UCSD-AML1 (cell line): ENCODE data around the gene WSB1.
"Not testable (repeated sequence)": the region's sequence is repeated elsewhere in the genome, so short reads cannot be mapped to it uniquely, and the experiment has no call there.

Experiments
- DNase-seq: peaks from one replicate; lab custom pipeline; 2025; ENCODE audit not compliant: unreplicated experiment; lab: John Stamatoyannopoulos, UW

Gene WSB1

DNA sequence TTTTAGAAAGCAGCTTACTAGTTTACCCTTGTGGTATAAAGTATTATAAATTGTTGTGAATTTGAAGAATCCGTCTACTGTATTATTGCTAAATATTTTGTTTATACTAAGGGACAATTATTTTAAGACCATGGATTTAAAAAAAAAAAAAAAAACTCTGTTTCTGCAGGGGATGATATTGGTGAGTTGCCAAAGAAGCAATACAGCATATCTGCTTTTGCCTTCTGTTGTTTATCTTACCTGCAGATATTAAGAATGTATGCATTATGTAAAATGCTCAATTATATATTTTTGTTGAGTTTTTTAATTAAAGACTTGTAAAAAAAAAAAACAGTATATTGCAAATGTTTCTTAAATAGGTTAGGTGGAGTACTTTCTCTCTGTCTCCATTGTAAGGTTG lies 19.4 kb downstream of the WSB1 start:
- DNase-seq: no peak

DNA sequence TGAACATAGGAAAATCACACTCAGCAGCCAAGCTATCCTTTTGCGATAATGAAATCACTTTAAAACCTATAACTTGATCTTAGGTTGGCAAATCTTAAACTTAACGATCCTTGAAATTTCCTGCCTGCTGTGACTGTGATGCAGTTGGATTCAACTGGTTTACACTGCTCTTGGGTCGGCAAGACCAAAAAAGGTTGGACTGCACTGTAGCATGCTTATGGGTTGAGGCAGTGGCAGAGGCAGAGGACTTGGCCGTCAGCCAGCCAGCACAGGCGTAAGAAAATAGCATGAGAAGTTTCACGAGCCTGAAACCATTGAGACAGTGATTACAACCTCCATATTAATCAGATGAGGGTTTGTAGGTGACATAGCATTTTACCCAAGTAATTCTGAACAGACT lies 21.4 kb downstream of the WSB1 start:
- no peak for DNase-seq

DNA sequence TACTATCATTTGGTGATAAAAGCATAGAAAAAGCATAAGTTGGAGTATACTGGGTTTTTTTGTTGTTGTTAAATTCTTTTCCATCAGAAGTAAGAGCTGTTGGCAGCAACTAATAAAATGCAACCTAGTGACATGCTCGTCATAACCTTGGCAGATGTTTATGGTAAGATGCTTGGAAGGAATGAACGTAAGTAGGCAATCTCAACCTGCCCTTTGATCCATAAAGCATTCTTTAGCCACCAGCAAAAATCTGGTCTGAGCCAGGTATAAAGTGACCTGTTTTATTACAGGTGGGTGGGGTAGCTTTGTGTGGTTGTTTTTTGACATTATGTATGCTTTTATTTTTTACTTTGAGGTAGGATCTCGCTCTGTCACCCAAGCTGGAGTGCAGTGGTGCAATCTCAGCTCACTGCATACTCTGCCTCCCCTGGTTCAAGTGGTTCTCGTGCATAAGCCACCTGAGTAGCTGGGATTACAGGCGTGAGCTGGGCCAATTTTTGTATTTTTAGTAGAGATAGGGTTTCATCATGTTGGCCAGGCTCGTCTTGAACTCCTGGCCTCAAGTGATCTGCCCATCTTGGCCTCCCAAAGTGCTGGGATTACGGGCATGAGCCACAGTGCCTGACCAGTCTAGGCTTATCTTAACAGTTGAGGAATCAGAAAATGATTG lies 22.0 kb downstream of the WSB1 start:
- DNase-seq: no peak

DNA sequence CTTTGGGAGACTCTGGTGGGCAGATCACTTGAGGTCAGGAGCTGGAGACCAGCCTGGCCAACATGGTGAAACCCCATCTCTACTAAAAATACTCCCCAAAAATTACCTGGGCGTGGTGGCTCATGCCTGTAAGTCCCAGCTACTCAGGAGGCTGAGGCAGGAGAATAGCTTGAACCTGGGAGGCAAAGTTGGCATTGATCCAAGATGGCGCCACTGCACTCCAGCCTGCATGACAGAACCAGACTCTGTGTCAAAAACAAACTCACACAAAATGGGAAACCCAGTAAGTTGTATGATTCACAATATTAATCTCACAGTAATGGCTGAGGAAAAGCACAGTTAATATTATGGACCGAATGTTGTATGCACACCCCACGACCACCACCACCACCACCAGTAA lies 24.3 kb downstream of the WSB1 start:
- no peak for DNase-seq

DNA sequence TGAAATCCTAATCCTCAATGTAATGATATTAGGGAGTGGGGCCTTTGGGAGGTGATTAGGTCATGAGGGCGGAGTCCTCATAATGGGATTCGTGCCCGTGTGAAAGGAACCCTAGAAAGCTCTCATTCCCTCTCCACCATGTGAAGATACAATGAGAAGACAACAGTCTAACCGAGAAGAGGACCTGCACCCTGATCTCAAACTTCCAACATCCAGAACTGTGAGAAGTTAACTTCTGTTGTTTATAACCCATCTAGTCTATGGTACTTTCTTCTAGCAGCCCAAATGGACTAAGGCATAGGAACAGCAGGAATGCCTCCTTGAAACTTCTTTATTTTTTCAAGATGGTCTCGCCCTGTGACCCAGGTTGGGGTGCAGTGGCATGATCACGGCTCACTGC lies 24.7 kb downstream of the WSB1 start:
- no peak for DNase-seq

DNA sequence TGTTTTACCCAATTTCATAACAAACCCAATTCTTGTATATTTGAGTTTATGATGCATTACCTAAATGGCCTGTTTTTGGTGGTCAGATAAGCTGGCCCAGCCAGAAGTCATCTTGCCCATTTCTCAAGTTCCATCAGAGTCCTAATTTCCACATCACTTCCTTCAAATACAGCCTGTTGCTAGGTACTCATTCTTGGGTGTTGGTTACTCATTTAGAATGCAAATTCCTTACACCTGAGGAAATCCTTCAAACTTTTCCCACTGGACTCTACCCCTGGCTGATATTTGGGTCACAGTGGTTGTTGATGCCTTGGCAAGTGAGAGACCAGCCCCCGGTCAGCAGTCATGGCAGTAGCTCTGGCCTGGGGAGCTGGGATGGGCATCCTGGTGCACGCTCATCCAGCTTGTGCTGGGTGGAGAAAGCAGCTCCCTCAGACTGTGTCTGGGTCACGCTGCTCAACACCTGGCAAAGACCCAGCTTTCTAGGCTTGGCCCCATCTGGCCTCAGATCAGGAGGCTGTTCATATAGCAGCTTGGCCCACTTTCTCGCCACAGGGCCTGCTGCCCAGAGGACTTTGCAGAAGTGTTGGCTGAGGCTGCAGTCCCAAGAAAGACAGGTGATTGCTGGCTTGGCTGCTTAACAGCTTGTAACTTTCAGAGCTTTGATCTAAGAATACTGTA lies 25.8 kb downstream of the WSB1 start:
- DNase-seq: no peak

DNA sequence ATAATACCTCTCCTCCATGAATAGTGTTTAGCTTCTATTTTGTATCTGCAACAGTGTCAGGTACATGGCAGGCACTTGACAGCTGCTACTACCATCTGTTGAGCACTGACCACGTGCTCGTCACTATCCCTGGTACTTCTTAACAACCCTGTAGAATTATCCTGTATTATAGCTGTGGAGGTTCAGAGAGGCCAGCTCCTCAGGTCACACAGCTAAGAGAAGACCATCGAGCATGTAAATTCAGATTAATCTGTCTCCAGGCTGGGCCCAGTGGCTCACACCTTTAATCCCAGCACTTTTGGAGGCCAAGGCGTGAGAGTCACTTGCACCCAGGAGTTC lies 26.3 kb downstream of the WSB1 start:
- no peak for DNase-seq

DNA sequence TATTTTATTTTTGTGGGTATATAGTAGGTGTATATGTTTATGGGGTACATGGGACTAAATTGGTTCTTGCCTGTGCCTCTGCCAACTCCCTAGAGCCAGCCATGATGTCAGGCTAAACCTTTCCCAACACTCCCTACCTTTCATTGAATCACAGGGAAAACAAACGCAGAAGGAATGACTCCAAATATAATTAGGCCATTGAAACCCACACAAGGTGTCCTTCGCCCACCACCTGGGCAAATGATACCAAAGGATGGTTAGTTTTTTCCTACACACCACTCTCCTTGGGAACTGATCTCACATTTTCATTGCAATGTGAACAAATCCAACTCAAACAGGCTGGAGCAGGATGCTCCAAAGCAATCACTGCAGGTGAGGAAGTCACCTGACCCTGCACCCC lies 27.5 kb downstream of the WSB1 start:
- no peak for DNase-seq

DNA sequence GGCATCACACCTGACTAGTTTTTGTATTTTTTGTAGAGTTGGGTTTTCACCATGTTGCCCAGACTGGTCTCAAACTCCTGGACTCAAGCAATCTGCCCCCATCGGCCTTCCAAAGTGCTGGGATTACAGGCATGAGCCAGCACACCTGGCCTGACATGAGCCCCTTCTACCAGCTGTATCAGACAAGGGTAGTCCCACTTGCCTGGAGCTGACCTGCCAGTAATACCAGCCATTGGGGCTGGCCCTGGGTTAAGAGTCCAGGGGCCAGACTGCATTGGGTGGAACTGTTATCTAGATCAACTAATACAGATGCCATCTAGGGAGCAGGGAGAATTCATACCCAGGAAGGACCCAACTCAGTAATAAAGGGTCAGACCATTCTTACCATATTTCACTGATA lies 28.1 kb downstream of the WSB1 start:
- DNase-seq: no peak

DNA sequence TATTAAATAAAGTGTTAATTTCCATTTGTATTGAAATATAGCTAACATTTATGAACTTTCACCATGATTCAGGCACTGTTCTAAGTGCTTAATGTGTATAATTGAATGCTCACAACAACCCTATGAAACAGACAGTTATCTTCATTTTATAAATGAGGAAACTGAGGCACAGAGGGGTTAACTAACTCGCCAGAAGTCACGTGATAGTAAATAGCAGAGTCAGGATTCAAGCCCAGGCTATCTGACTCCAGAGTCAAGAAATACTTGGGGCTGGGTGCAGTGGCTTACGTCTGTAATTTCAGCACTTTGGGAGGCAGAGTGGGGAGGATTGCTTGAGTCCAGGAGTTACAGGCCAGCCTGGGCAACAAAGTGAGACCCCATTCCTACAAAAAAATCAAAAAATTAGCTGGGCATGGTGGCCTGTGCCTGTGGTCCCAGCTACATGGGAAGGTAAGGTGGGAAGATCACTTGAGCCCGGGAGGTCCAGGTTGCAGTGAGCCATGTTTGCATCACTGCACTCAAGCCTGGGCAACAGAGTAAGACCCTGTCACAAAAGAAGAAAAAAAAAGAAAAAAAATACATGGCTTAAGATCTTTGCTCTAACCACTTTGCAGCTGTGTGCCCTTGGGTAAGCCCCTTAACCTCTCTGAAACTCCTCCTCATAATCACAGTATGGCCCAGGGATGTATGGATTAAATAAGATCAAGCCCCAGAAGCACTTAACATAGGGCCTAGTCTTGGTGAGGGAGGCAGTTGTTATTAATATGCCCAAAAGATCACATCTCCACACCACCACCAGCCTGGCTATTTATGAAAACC lies 29.0 kb downstream of the WSB1 start:
- DNase-seq: no peak

DNA sequence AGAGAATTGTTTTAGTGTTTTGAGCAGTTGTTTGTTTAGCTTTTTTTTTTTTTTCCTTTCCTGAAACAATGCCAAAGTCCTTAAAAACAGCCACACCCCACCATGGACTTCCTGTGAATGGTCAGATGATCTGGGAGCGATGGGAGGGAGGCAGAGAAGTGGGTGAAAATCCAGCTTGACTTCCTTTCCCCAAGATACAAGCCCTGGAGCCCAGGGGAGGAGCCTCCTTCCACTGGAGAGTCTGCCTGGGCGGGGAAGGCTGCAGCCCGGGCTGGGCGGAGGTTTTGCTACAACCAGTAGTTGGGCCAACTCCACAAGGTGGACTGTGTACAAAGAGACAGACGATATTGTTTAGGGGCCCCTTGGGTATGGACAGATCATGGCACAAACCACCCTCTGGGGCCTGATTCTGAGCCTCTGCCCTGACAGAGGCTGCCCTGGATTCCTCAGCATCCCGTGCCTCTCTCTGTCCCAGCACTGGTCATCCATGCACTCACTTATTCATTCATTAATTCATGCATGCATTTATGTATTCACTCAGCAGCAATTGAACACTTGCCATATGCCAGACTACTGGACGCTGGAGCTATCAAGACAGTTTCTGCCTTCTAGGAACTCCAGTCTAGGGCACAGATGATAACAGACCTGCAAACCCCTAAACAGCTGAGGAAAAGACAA lies 29.8 kb downstream of the WSB1 start:
- no peak for DNase-seq

DNA sequence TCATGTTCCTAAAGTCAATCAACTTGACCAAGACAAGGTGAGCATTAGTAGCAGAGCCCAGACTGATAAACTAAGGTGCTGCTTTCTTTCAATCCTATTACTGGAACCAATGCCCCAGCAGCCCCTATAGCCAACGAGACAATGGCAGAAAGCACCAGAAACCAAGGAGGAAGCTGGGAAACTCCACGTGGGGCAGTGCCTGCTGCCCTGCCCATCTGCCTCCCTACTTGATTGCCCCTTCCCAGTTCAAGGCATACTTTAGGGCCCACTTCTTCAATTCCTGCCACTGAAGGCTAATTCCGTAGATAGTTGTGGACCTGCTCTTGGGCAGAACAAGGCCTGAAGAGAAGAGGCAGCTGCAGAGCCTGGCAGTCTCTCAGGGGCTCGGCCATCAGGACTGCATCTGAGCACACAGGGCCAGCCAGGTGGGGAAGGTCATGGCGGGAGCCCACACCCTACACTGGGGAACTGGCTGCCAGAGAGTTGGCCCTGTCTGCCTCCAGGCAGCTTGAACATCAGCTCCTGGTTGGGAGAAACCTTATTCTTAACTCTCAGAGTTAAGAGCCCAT lies 30.9 kb downstream of the WSB1 start:
- DNase-seq: no peak

DNA sequence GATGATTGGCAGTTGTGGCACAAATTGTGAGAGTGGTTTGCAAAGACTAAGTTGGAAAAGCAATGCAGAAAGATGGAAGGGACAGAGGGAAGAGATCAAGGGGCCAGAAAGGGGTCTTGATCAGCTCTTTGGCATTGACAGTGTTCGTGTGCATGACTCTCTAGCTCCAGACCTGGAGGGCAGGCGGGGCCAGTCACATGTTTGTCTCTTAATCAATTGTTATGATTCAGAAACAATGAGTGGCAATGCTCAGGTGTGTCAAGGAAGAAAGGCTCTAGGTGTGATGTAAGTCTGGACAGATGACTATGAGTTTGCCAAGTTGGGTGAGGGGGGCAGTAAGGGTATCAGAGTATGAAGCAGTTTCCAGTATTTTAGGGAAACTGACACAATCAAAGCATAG lies 32.1 kb downstream of the WSB1 start:
- DNase-seq: no peak

DNA sequence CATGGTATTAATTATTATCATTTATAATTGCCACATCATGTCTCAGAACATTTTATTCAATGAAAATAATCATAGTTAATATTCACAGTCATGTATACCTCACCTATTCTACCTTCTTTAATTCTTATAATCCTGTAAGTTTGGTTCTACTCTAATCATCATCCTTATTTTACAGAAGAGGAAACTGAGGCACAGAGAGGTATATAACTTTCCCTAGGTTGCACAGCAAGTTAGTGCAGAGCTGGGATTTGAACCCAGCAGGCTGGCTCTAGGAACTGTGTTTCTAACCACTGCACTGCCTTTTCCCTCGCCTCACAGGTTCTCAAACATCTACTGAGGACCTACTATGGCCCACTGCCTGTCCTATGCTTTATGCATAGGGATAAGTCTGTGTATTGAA lies 32.7 kb downstream of the WSB1 start:
- no peak for DNase-seq

DNA sequence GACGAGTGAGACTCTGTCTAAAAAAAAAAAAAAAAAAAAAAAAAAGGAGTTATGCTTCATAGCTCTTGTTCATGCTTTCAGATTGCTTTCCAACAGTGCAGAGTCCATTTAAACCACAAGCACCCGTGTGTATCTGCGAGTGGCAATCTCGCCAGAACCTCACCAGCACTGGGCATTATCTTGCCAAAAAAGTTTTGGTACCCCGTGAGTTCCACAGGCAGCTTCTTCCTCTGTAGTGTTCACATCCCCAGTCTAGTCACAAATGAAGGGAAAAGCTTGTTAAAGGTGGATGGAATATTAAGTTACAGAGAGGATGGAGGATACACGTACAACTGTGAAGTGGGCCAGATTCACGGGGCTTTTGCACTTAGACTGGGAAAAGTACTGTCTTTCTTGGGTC lies 33.5 kb downstream of the WSB1 start:
- DNase-seq: no peak

DNA sequence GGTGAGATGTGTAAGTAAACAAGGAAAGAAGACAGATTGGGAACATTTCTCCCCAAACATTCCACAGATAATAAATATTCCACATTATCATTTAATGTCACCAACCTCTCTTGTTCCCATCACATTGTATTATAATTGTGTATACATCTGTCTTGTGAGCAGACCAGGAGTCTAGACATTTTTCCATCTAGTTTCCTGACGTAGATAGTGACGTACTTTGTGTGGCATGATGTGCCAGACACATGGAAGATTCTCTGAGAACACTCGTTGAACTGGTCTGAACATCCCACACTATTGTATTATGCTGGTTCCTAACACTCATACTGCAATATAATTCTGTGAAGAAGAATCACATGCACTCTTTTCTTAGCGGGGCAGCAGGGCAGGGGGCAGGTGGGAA lies 34.0 kb downstream of the WSB1 start:
- DNase-seq: no peak

DNA sequence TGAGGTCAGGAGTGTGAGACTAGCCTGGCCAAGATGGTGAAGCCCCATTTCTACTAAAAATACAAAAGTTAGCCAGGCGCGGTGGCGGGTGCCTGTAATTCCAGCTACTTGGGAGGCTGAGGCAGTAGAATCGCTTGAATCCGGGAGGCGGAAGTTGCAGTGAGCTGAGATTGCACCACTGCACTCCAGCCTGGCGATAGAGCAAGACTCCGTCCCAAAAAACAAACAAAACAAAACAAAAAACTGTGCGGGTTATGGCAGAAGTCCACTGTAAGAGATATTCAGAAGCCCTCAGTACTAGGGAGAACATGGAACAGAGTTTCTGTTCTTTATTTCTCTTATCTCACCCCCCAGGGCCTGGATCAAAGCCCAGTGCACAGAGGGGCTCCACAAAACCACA lies 34.8 kb downstream of the WSB1 start:
- not testable (repeated sequence) for DNase-seq

DNA sequence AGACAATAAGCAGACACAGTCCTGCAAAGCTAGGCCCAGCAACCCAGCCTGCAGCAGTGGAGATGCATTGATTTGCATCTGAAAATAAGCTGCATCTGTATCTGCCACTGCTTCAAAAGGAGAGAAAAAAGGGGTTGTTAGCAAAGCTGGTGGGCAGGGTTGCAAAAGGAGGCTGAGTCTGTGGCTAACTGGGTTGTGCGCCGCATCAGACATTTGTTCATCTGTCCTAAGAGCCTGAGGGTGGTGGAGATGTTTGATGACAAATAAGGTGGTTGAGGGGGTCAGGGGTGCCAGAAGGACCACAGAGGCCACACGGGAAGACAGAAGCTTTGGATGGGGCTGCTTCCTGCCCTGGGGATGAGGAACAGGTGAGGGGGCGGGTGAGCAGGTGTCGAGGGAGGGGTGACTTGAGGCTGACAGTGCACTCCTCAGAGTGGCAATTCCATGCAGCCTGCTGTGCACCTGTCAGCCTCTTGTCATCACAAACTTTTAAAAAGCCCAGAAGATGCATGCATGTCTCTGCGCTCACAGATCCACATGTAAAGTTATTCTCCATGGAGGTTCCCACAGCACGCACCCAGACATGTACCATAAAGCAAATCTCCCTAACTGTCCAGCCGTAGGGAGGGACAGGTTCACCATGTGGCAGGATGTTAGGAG lies 35.4 kb downstream of the WSB1 start:
- DNase-seq: no peak

DNA sequence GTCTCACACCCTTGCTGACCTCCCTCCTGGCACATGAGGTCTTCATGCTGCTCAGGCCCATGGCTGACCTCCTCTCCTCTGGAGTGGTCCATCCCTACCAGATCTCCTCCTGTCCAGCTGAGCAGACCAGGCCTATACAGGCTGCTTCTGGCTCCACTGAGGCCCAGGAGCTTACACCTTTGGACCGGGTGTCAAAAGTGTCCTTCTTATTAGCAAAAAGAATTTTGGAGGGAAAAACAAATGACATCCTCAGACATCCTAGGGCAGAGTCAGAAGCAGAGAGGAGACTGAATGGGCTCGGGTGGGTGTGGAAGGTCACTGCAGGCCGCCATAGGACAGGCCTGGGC lies 38.1 kb downstream of the WSB1 start:
- no peak for DNase-seq

DNA sequence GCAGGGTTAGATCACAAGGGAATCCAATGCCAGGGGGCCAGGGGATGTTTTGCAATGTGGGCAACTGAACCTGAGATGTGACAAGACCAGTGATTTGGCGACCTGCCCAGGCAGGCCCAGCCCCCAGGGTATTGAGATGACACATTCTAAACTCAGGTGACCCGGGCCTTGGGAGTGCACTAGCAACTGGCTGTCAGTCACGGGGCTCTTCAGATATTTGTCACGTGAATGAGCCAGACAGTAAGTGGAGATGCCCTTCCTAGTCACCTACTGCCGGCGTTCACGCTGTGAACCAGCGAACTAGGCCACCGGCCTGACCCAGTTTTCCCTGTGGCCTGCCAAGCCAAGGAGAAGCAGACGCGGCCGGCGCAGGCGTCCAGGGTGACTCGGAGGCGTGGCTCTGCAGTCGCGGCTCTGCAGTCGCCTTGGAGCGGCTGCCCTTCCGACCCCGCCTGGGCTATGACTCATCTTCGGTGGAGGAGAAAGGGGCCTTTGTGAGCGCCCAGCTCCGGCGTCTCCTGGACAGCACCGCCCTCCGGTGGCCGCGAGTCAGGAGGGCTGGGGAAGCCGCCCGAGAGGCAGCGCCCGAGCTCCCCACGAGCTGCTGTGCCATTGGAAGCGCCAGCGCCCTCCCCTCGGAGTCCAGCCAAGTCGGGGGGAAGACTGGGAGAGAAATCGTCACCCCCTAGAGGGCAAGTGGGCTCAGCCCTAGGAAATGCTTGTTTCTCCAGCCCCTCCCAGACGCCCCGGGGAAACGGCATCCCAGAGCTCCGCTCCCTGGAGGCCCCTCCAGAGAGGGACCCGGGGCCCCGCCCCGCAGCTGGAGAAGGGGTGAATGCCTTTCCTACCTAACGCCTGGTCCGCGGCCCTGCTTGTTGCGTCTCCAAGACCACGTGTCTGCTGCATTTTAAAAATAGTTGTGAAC lies 38.8 kb downstream of the WSB1 start:
- DNase-seq: peak; percentile 97
